Mononuclear cell (primary cell): ENCODE data around the gene SLITRK6. TPM values are rescaled to one million over a fixed set of nuclear protein-coding genes. Genes with fewer than 3 reads are reported as not detected.

Source experiments
- H3K27me3 ChIP-seq: 2 replicates; pipeline ENCODE4 v1.6.0; 2011; ENCODE audit warnings: low read length, control low read depth; ENCODE audit not compliant: insufficient read depth
- H3K4me1 ChIP-seq: 2 replicates; pipeline ENCODE4 v1.5.1; 2011; ENCODE audit warnings: mild to moderate bottlenecking, low read length, control low read depth; ENCODE audit not compliant: insufficient read depth
- H3K4me3 ChIP-seq: 2 replicates; pipeline ENCODE4 v1.5.1; 2011; ENCODE audit warnings: mild to moderate bottlenecking, low read length, moderate library complexity
- H3K9me3 ChIP-seq: 2 replicates; pipeline ENCODE4 v1.5.1; 2011; ENCODE audit warnings: low read depth, mild to moderate bottlenecking, control low read depth, low read length
- total RNA-seq: library from RNA; depleted of rRNA; stranded (reverse); fragments of >200 nt; gene quantifications from one replicate; pipeline ENCODE4 v1.2.3, GENCODE V29; 2012

The SLITRK6 gene, protein sequence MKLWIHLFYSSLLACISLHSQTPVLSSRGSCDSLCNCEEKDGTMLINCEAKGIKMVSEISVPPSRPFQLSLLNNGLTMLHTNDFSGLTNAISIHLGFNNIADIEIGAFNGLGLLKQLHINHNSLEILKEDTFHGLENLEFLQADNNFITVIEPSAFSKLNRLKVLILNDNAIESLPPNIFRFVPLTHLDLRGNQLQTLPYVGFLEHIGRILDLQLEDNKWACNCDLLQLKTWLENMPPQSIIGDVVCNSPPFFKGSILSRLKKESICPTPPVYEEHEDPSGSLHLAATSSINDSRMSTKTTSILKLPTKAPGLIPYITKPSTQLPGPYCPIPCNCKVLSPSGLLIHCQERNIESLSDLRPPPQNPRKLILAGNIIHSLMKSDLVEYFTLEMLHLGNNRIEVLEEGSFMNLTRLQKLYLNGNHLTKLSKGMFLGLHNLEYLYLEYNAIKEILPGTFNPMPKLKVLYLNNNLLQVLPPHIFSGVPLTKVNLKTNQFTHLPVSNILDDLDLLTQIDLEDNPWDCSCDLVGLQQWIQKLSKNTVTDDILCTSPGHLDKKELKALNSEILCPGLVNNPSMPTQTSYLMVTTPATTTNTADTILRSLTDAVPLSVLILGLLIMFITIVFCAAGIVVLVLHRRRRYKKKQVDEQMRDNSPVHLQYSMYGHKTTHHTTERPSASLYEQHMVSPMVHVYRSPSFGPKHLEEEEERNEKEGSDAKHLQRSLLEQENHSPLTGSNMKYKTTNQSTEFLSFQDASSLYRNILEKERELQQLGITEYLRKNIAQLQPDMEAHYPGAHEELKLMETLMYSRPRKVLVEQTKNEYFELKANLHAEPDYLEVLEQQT
- under 0.01 TPM for total RNA-seq

DNA sequence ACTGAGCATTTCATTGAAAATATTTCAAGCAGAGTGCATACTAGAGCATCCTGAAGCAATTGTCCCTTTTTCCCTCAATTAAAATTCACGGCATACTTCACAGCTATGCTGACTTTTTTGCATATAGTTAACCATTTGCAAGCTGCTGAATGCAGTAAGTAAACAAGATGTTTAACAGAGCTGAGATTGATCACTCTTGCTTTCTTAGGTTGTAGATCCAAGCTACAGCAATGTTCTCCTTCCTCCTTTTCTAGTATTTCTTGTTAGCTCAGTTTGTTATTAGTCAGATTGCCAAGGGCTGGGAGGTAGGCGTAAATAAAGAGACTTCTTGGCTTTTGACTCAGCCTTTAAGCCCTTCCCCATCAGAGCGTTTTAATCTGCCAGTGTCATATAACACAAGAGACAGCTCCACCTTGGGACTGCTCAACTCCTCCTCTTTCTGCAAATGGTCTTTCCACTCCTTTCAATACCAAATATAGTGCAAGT, at the start of gene SLITRK6:
SLITRK6 (minus strand) TSS at position 323 of the 486 bp plus-strand sequence. CDS start 2,911 bp downstream, outside the sequence.
- H3K4me1 ChIP-seq: no peaks in the 10 kb centered on the region
- H3K9me3 ChIP-seq: no peaks in the 10 kb centered on the region
- no peaks in the 10 kb centered on the region for H3K27me3 ChIP-seq
- no peak within 1 kb of the TSS for H3K4me3 ChIP-seq

DNA sequence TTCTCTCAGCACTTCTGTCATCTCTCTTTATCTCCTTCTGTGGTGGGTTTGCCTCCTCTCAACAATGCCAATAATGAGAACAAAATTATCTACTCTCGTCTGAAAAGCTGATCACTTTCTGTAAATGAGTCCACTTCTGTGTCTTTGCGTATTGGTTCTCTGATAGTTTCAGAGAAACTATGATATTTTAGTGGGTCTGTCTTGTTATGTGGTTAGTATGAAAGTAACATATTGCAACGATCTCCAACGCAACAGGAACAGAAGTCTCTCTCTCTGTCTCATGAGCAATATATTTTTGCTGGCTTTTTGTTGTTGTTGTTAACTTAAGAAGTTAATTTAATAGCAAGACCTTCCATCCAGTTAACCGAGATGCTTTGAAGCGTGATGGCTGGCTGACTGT, 47.8 kb upstream of the SLITRK6 start:
- no peaks in the 10 kb centered on the region for H3K27me3 ChIP-seq
- no peaks in the 10 kb centered on the region for H3K9me3 ChIP-seq

DNA sequence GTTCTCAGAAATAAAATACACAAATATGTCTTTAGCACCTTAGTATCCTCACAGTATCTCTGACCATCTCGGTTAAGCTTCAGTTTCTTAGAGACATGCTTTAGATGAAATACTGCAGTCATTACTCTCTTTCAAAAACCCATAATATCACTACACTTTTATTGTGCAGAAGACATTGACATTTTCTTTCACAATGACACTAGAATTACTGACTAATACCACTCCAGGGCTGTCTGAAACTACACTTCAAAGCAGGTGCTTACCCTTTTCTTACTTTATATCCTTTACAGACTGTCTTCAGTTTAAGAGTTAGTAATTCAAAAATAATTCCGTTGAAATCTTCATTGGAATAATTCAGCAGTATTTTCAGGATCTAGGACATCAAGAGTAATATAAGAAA, 42.2 kb upstream of the SLITRK6 start:
- Histone ChIP-seq H3K9me3 (no peaks in the 10 kb centered on the region), H3K4me3 (no peak overlapping the region), H3K4me1 (no peaks in the 10 kb centered on the region), H3K27me3 (no peaks in the 10 kb centered on the region)

More for the DNA sequence above, 47.8 kb upstream of the SLITRK6 start:
- Histone ChIP-seq H3K4me3 (no peak overlapping the region), H3K4me1 (no peaks in the 10 kb centered on the region)

DNA sequence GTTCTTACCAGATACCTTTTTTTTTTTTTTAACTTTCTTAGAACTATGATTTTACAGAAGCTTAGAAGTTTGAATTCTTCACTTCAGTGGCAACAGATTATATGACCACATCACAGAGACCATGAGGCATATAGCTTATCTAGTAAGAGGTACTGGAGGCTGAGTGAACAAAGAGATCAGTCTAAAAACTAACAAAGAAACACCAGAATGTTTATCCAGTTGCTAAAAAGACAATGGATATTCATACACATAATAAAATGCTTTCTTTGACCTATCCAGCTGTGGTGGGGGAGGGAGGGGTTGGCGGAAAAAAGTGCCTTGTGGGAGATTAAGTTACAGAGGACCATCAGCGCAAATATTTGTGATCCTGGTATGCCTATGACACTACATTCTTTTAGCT, 34.7 kb upstream of the SLITRK6 start:
- H3K9me3 ChIP-seq: no peaks in the 10 kb centered on the region
- H3K4me3 ChIP-seq: no peak overlapping the region
- no peaks in the 10 kb centered on the region for H3K4me1 ChIP-seq
- no peaks in the 10 kb centered on the region for H3K27me3 ChIP-seq

DNA sequence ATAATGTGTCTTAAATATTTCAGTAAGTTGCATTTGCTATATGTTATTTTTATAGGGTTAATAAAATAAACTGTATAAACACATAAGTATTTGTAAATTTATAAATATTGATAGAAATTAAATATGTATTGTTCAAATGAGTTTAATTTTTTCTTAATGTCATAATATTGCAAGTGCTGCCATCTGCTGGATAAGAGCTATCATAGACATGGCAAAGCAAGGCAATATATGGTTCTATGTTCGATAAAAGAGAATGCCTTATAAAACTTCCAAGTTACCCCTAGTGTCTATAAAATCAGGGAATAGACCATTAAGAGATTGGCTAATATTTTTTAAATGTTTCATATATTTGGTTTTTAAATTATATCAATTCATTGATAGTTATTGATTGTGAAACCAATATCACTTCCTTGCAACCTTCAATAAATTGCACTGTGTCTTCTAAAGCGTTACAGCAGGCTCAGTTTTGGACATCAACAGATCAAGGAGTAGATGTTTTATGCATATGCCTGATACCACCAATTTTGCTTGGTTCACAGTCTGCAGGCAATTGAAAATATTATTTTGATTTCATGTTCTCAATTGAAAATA, 29.0 kb upstream of the SLITRK6 start:
- Histone ChIP-seq H3K9me3 (no peaks in the 10 kb centered on the region), H3K4me1 (no peaks in the 10 kb centered on the region), H3K4me3 (no peak overlapping the region), H3K27me3 (no peaks in the 10 kb centered on the region)

DNA sequence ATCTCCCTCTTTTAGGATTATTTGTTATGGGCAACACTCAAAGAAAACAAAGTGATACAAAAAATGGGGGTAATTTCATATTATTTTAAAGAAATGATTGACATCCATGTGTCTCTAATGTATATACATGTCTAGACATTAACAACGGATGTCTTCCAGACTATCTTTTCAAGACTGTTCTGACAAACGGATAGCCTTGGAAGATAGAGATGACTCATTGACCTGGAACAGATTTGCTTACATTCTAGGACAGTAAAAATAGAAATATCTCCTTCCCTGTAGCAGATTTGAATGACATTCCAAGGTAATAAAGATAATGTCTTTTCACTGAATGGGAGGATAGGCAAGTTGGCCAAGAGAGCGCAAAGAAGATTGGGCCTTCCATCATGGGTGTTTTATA, 26.2 kb upstream of the SLITRK6 start:
- Histone ChIP-seq H3K27me3 (no peaks in the 10 kb centered on the region), H3K4me1 (no peaks in the 10 kb centered on the region), H3K4me3 (no peak overlapping the region), H3K9me3 (no peaks in the 10 kb centered on the region)

DNA sequence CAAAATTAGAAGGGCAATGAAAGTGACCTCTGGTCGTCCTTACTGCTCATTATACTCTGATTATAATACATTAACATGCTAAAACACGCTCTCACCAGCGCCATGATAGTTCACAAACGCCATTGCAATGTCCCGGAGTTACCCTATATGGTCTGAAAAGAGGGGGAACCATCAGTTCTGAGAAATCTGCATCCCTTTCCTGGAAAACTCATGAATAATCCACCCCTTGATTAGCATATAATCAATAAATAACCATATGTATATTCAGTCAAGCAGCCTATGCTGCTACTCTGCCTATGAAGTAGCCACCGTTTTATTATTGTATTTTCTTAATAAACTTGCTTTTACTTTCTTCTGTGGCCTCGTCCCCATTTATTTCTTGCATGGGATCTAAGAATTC, 24.6 kb upstream of the SLITRK6 start:
- no peaks in the 10 kb centered on the region for H3K4me1 ChIP-seq
- no peak overlapping the region for H3K4me3 ChIP-seq
- H3K9me3 ChIP-seq: no peaks in the 10 kb centered on the region
- H3K27me3 ChIP-seq: no peaks in the 10 kb centered on the region

DNA sequence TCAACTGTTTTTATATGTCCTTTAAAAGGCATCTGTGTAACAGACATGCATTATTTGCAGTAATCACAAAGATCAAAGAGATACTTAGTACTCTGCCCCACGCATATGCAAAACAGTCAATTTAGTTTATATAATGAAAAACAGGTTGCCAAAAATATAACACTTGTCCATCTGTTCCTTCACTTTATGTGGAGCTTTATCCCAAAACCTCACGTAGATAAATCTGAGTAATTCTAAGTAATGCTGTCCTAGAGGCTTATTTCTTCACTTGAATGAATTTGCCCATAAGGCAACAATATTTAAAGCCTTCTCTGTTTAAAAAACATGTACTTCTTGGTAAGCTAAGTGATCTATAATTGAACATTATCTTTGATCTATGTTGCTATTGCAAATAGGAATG, 20.3 kb upstream of the SLITRK6 start:
- Histone ChIP-seq H3K27me3 (no peaks in the 10 kb centered on the region), H3K4me3 (no peak overlapping the region), H3K4me1 (no peaks in the 10 kb centered on the region), H3K9me3 (no peaks in the 10 kb centered on the region)

DNA sequence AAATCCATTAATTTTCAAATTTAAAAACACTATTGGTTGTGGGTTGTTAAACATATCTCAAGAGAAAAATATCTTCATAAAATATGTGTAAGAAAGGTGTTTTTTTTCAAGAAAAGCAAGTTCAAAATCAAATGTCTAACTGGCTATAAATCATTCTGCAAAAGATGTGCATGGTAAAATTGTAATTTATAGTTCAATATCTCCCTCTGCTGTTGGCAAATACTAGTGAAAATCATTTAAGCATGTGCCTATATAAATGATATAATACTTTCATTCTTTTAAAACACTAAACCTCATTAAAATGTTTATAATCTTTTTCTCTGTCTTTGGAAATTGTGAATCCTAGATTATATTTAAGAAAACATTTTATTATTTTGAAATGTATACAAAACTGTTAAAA, 17.2 kb upstream of the SLITRK6 start:
- H3K9me3 ChIP-seq: no peaks in the 10 kb centered on the region
- no peaks in the 10 kb centered on the region for H3K4me1 ChIP-seq
- no peaks in the 10 kb centered on the region for H3K27me3 ChIP-seq
- no peak overlapping the region for H3K4me3 ChIP-seq

DNA sequence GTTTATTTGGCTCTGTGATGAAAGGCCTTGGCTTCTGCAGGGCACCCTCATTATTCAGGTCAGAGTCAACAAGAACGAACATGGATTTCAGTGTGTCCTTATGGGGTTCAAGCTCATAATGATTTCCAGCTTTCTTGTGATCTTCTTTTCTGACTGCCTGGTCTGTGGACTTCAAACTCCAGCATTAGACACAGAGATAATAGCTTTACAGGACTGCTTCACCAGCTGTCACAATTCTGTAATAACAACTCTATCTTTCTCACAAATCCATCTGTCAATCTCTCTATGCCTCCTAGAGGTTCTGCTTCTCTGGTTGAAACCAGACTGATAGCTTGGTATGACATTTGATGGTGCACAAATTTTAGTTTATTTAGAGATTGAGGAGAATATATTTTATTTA, 13.1 kb upstream of the SLITRK6 start:
- H3K4me3 ChIP-seq: no peak overlapping the region
- no peaks in the 10 kb centered on the region for H3K4me1 ChIP-seq
- H3K9me3 ChIP-seq: no peaks in the 10 kb centered on the region
- no peaks in the 10 kb centered on the region for H3K27me3 ChIP-seq

DNA sequence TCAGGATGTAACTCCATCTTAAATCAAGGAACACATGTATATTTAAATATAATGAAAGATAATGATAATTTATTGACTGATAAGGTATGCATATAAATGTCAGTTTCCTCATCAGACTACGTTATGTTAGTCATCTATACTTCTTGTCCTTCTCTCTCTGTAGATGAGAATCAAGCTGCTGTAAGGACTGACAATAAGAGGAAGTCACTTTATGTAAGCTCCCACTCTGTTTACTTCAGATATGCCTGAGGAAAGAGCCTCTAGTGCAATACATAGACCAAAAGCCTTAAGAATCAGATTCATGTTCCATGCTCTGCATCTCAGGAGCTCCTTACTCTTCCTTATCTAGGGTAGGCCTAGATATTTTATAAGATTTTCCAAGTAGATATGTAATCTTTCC, 9.6 kb upstream of the SLITRK6 start:
- no peaks in the 10 kb centered on the region for H3K4me1 ChIP-seq
- no peaks in the 10 kb centered on the region for H3K27me3 ChIP-seq
- H3K9me3 ChIP-seq: no peaks in the 10 kb centered on the region
- H3K4me3 ChIP-seq: no peak overlapping the region

DNA sequence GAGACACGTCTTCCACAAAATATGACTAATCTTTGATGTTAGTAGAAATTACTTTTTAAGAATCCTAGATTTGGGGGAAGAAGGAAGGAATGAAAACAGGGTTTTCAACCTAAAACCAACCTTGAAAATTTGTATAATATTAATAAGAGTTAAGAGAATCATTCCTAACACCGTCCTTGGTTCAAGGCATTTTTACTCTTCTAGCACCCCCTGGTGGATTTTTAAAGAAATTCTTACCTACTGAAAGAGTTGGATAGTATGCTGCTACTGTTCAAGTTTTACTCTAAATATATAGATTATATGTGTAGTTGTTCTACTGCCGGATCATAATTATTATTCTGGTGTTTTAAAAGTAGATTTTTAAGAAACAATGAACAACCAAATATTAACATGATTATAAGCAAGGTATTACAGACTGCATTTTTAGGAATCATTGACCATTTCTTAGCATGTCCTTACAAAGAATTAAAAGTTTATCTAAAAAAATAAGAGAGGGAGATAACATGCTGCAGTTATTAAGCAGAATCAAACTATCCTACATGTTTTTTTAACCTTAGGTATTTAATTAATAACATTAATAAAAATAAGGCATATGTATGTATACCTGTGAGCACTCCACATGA, 7.4 kb upstream of the SLITRK6 start:
- no peaks in the 10 kb centered on the region for H3K4me1 ChIP-seq
- H3K9me3 ChIP-seq: no peaks in the 10 kb centered on the region
- no peak overlapping the region for H3K4me3 ChIP-seq
- no peaks in the 10 kb centered on the region for H3K27me3 ChIP-seq

DNA sequence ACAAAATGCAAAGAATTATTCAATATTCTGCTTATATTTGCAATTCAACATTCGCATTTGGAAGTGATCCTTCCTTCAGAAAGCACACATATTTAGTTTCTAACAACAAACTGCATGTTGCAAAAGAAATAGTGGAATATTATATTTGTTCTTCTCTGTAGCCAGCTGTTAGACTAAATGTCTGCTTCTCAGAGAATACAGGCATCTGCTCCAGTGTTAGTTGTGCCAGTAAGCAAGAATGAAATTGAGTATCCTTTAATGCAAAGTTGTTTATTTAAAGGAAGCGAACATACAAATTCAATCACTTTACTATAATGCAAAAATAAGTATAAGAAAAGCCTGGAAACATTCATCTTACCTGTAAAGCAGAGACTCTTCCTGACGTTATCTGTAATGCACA, 663 bp downstream of the SLITRK6 start:
- no peaks in the 10 kb centered on the region for H3K9me3 ChIP-seq
- H3K4me1 ChIP-seq: no peaks in the 10 kb centered on the region
- no peaks in the 10 kb centered on the region for H3K27me3 ChIP-seq
- no peak overlapping the region for H3K4me3 ChIP-seq

DNA sequence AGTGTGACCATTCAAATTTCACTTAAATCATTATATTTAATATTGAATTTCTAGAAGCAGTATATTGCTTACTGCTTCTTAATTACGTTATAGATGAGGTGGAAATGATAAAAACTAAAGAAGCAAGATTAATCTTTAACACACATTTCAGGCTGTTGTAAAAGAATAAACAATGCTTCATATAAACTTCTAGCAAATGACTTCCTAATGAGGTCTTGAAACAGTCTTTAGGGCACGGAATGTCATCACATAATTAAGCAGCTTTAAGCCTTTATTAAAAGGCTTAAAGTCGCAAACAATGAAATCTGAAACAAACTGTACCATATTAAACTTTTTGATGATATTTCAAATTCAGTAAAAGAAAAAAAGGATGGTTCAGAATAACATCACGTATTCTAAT, 1.9 kb downstream of the SLITRK6 start:
- no peaks in the 10 kb centered on the region for H3K4me1 ChIP-seq
- no peaks in the 10 kb centered on the region for H3K27me3 ChIP-seq
- no peak overlapping the region for H3K4me3 ChIP-seq
- H3K9me3 ChIP-seq: no peaks in the 10 kb centered on the region

DNA sequence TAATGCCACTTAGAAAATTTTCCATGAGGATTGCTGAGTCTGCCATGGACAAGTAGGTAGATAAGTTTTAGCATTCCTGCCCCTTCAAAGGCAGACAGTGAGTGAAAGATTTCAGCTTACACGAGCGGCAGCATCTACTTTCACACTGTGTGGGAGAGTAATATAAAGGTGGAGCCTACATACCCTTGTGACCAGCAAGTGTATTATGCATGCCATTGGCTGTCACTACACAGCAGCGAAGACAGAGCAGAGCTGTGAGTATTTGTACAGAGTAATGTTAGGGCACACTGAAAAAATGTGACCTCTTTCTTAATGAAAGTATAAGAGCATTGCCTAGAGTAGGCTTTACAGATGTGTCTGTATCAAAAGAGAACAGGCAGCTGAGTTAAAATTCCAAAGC, 14.0 kb downstream of the SLITRK6 start:
- Histone ChIP-seq H3K4me3 (no peak overlapping the region), H3K4me1 (no peaks in the 10 kb centered on the region), H3K9me3 (no peaks in the 10 kb centered on the region), H3K27me3 (no peaks in the 10 kb centered on the region)
